ENCODE measurements around the gene ABTB1.

ABTB1 gene

GRCh38 chr3:127726894-127727293, 54.1 kb downstream of the ABTB1 start:
- no peaks in the 10 kb centered on the region for H3K27me3 ChIP-seq (ENCODE audit: insufficient read depth, poor library complexity, severe bottlenecking)
- DNase-seq (ENCODE audit: low read depth in 1 of 2, low spot score in 1 of 2) = no peak
- no peak overlapping the region for H3K4me3 ChIP-seq (replicated peaks; ENCODE audit: insufficient read depth, low read length)
- H3K27ac ChIP-seq (replicated peaks) = no peak overlapping the region
- TF ChIP-seq GABPA (IDR thresholded peaks at IDR 0.05; ENCODE audit: low read depth) (no peak), CTCF (IDR thresholded peaks at IDR 0.05; ENCODE audit: insufficient read depth, low read length) (no peak), POLR2AphosphoS5 (IDR thresholded peaks at IDR 0.05; ENCODE audit: low read depth) (no peak), SPI1 (IDR thresholded peaks at IDR 0.05; ENCODE audit: borderline replicate concordance, low read depth) (no peak), REST (IDR thresholded peaks at IDR 0.05; ENCODE audit: insufficient replicate concordance, low read depth) (no peak)

- no peaks in the 10 kb centered on the region for H3K27me3 ChIP-seq (ENCODE audit: insufficient read depth, poor library complexity, severe bottlenecking)
- no peak for DNase-seq (ENCODE audit: low read depth in 1 of 2, low spot score in 1 of 2)
These were observed 55.8 kb downstream of the ABTB1 start for GRCh38 chr3:127728417-127729015.

More at GRCh38 chr3:127728417-127729015, 55.8 kb downstream of the ABTB1 start:
- TF ChIP-seq GABPA (IDR thresholded peaks at IDR 0.05; ENCODE audit: low read depth) = no peak
- no peak for TF ChIP-seq SPI1 (IDR thresholded peaks at IDR 0.05; ENCODE audit: borderline replicate concordance, low read depth)
- TF ChIP-seq REST (IDR thresholded peaks at IDR 0.05; ENCODE audit: insufficient replicate concordance, low read depth) = no peak
- no peak for TF ChIP-seq POLR2AphosphoS5 (IDR thresholded peaks at IDR 0.05; ENCODE audit: low read depth)
- TF ChIP-seq CTCF (IDR thresholded peaks at IDR 0.05; ENCODE audit: insufficient read depth, low read length) = no peak
- H3K4me3 ChIP-seq (replicated peaks; ENCODE audit: insufficient read depth, low read length) = no peak overlapping the region
- no peak overlapping the region for H3K27ac ChIP-seq (replicated peaks)
